GM10248 (cell line): ENCODE results near the gene TUBA1A.
A peak's percentile ranks its signal among the peaks of the same experiment; 100 is the strongest.

ENCODE experiments used
- CTCF ChIA-PET: fragments of 300-600 bp; sonication (Branson Sonifier 250); formaldehyde crosslinking; extraction: SDS; loops from one replicate; lab custom pipeline; 2021; ENCODE audit warnings: antibody characterized with exemption; lab: Yijun Ruan, JAX
- POLR2A ChIA-PET: fragments of 350-650 bp; sonication (Branson Sonifier 250); formaldehyde crosslinking; extraction: SDS; loops from one replicate; lab custom pipeline; 2020; ENCODE audit warnings: antibody characterized with exemption; lab: Yijun Ruan, JAX
- DNase-seq: peaks from one replicate; pipeline ENCODE4 v3.0.0; 2012; ENCODE audit errors: extremely low spot score
- TF ChIP-seq, protein P1 (sequence below): IDR thresholded peaks from 2 replicates; pipeline ENCODE4 v1.5.1; 2012; ENCODE audit warnings: mild to moderate bottlenecking, low read depth; ENCODE audit errors: extremely low read depth, missing control alignments, control extremely low read depth

The TUBA1A gene

DNA sequence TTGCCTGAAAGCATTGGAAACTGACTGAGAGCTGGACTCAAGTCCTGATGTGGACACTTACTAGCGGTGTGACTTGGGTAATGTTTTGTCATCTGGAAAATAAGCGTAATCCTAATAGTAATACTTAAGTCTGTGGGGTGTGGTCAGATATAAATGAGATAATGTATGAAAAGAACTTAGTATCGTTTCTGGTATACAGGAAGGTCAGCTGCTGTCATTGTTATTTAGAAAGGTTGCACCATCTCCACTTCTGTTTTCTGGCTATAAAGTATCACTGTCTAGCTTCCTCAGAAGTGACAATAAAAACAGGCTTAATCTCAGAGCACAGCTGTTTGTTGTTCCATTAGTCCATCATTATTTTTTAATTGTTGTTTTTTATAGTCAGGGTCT lies 41.9 kb upstream of the TUBA1A start:
- TF ChIP-seq, protein P1, sequence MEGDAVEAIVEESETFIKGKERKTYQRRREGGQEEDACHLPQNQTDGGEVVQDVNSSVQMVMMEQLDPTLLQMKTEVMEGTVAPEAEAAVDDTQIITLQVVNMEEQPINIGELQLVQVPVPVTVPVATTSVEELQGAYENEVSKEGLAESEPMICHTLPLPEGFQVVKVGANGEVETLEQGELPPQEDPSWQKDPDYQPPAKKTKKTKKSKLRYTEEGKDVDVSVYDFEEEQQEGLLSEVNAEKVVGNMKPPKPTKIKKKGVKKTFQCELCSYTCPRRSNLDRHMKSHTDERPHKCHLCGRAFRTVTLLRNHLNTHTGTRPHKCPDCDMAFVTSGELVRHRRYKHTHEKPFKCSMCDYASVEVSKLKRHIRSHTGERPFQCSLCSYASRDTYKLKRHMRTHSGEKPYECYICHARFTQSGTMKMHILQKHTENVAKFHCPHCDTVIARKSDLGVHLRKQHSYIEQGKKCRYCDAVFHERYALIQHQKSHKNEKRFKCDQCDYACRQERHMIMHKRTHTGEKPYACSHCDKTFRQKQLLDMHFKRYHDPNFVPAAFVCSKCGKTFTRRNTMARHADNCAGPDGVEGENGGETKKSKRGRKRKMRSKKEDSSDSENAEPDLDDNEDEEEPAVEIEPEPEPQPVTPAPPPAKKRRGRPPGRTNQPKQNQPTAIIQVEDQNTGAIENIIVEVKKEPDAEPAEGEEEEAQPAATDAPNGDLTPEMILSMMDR = no peak
- POLR2A ChIA-PET = interaction anchor here (1.1 kb wide), 1 partner anchor 35 kb away, joined by 3 read pairs; no protein-coding TSS in a partner anchor
- CTCF ChIA-PET = interaction anchor here (0.7 to 1.5 kb wide), 10 partner anchors 8 to 167 kb away, joined by 3 to 6 read pairs (median 4); no protein-coding TSS in a partner anchor
- DNase-seq = no peak

DNA sequence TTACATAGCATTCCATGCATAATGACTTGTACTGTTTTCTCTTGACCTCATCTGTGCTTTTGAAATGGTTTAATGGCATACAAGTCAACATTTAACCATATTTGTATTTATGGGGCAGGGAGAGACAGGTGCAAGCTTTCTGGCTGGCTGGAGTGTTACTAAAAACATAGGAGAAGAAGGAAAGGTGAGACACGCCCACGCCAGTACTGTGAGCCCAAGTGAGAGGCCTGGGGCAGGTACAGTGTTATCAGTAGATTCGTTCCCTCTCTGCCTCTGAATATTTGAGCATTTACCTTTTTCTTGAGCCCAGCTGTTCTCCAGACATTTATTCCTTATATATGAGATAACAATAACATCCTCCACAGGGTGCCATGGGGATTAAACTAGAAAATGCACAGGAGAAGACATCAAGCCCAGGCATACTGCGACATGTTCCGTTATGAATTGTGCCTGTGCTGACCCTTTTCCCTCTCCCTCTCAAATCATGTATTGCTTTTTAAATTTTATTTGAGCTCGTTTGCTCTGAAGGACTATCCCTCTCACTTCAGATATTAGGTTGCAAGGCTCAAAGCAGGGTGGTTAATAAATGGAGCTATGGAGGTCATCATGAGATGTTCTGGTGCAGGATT lies 41.4 kb upstream of the TUBA1A start:
- no peak for DNase-seq
- CTCF ChIA-PET = interaction anchor here (0.7 to 1.5 kb wide), 10 partner anchors 8 to 166 kb away, joined by 3 to 6 read pairs (median 4); no protein-coding TSS in a partner anchor

DNA sequence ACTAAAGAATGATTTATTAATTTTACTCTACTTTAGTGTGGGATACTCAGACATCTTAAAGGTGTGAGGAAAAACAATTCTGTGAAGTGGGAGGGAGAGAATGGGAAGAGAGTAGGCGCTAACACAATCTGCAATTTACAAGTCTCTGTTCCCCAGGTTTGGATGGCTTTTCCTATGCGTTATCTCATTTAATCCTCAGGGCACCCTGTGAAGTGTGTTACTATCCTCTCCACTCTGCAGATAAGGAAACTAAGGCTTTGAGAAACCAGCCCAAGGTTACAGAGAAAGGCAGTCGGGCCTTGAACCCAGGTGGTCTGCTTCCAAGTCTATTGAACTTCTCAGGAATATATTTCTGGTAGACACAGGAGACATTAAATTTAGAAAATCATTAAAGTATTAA lies 39.8 kb upstream of the TUBA1A start:
- TF ChIP-seq, protein P1 = no peak
- POLR2A ChIA-PET = no interaction called here
- CTCF ChIA-PET = interaction anchor here (1.3 kb wide), 1 partner anchor 98 kb away, joined by 3 read pairs; no protein-coding TSS in a partner anchor
- no peak for DNase-seq

More for the DNA sequence above, 41.4 kb upstream of the TUBA1A start:
- TF ChIP-seq, protein P1 = no peak
- POLR2A ChIA-PET = interaction anchor here (1.1 kb wide), 1 partner anchor 36 kb away, joined by 3 read pairs; no protein-coding TSS in a partner anchor

DNA sequence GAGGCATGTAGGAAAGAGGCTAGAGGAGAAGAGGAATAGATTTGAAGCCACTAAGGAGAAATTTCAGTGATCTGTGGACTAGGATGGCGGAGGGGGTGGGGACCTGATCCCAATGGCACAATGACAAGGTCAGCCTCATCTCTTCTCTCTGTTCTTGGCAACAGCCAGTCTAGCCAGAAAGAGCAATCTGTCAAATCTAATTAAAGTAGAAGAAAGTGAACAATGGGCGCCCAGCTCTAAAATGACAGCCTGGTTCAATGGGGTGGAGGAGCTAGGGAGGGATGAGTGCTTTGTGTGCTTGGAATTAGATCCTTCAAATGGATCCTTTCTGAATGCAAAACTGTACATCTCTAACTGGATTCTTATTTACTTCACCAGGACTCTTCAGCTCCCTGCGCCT lies 38.8 kb upstream of the TUBA1A start:
- no peak for DNase-seq
- CTCF ChIA-PET = interaction anchor here (1.1 to 1.6 kb wide), 3 partner anchors 24 to 139 kb away, joined by 3 to 6 read pairs (median 3); no protein-coding TSS in a partner anchor

DNA sequence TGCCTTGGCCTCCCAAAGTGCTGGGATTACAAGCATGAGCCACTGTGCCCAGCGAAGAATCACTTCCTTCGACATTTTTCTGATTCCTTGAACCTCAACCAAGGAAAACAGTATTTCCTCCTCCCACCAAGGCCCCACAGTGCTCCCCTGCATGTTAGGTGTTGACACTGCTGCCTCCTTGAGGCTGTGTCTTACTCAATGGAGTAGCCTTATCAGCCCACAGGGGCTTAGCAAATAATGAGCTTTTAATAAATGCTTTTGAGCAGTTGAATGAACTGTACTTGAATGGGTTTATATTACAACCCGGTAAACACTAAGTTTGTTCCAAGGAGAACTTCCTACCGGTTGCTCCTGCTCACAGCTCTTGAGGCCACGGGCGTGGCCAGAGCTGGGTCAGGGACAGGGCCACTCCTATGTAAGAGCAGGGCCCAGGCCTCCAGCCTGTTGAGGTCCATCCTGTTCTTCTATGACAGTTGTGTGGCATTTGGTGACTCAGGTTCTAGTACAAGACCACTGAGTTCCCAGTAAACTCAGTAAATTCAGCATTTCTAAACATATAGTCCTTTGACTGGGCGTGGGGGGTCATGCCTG lies 36.8 kb upstream of the TUBA1A start:
- no peak for DNase-seq
- TF ChIP-seq, protein P1 = peak; percentile 16
- ChIA-PET POLR2A (no interaction called here), CTCF (interaction anchor here (0.7 to 2.3 kb wide), 8 partner anchors 10 to 162 kb away, joined by 3 to 9 read pairs (median 4); no protein-coding TSS in a partner anchor)

More for the DNA sequence above, 38.8 kb upstream of the TUBA1A start:
- TF ChIP-seq, protein P1 = no peak
- POLR2A ChIA-PET = no interaction called here

DNA sequence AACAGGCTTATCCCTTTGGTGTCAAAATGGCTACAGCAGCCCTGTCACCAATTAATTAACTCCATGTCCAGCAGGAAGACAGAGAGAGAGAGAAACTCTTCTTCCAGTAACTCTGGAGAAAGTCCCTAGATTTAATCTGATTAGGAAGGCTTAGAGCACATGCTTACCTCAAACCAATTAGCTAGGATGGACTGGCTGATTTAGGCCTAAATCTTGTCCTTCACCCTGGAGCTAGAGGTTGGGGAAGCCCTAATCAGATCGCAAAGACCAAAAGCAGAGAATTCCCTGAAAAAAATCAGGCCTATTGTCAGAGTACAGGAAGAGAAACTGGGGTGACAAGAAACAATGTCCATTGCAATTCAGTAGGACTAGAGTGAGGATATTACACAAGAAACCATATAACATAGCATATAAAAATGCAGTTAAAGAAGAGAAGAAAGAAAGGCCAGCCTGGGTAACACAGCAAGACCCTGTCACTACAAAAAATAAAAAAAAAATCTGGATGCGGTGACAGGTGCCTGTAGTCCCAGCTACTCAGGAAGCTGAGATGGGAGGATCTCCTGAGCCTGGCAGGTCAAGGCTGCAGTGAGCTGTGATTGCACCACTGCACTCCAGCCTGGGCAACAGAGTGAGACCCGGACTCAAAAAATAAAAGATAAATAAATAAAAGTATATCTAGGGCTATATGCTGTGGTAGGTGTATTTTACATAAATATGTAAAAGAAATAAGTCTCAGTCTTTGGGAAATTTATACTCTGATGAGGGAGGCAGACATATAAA lies 34.9 kb upstream of the TUBA1A start:
- CTCF ChIA-PET = interaction anchor here (0.7 to 2.6 kb wide), 14 partner anchors 9 to 160 kb away, joined by 3 to 29 read pairs (median 4); no protein-coding TSS in a partner anchor
- DNase-seq = no peak
- TF ChIP-seq, protein P1 = no peak
- POLR2A ChIA-PET = interaction anchor here (0.8 kb wide), 1 partner anchor 92 kb away, joined by 5 read pairs; the partner anchor contains the start of gene TUBA1B
